Measurements from ENCODE around the gene TEAD1.

DNA sequence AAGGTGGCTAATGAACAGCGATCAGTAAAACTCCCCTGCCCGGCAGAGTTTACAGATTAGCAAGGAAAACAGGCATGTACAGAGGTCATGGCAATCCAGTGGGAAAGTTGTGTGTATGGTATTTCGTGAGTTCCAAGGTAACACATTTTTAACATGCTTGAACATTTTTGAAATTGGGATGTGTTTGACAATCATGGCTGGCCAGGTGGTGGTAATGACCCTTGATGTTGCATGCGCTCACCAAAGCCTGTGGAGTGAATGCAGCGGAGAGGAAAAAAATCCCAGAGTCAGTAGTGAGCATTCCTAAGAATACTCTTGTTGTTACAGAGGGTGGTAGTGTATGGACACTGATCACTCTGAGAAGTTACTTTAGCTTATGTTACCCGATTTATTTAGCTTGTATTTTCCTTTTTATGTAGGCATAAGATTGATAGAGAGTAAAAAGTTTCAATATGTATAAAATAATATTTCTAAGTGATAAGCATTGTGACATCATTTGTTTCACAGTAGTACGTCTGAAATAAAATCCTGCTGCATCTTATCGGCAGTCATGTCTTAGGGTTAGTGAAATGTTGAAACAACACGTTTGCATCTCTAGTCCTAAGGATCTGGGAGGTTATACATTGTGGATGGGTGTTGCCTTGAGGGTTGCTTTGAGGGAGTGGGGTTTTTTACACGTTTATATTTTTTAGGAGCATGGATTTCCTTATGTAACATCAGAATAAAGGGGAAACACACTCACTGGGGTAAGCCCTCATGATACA is 8.7 kb downstream of the TEAD1 start:
- no peak for TF ChIP-seq POLR2A (IDR thresholded peaks at IDR 0.05)
- TF ChIP-seq, protein P1, sequence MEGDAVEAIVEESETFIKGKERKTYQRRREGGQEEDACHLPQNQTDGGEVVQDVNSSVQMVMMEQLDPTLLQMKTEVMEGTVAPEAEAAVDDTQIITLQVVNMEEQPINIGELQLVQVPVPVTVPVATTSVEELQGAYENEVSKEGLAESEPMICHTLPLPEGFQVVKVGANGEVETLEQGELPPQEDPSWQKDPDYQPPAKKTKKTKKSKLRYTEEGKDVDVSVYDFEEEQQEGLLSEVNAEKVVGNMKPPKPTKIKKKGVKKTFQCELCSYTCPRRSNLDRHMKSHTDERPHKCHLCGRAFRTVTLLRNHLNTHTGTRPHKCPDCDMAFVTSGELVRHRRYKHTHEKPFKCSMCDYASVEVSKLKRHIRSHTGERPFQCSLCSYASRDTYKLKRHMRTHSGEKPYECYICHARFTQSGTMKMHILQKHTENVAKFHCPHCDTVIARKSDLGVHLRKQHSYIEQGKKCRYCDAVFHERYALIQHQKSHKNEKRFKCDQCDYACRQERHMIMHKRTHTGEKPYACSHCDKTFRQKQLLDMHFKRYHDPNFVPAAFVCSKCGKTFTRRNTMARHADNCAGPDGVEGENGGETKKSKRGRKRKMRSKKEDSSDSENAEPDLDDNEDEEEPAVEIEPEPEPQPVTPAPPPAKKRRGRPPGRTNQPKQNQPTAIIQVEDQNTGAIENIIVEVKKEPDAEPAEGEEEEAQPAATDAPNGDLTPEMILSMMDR (IDR thresholded peaks at IDR 0.05), result no peak
- TF ChIP-seq EP300 (IDR thresholded peaks at IDR 0.05), result no peak
